HG02981 (cell line): ENCODE measurements around the gene CFAP299.
"Not testable (repeated sequence)": the region's sequence is repeated elsewhere in the genome, so short reads cannot be mapped to it uniquely, and the experiment has no call there.

Source experiments
- ATAC-seq: cut with Tn5 transposase; IDR thresholded peaks from one replicate; pipeline ENCODE4 v1.9.1; 2021; ENCODE audit warnings: mild to moderate bottlenecking, moderate library complexity; ENCODE audit not compliant: unreplicated experiment

Gene CFAP299

GRCh38 chr4:80324171-80324570 lies 11.4 kb upstream of the CFAP299 start:
- ATAC-seq, result no peak

DNA sequence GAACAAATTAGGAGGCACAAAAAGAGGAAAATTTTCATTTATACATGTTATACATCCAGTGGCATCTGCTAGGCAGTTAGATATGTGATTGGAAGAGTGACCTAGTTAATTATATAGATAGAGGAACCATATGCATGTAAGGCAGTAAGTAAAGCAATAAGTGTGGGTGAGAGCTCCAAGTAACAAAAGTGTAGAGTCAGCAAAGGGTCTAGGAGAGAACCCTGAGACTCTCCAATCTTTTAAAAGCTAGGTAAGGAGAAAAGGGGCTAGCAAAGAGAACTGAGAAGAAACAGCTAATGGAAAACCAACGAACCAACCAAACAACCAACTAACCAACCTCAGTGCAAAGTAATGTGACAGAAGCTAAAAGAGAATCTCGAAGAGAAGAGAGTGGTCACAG lies 3.8 kb upstream of the CFAP299 start:
- ATAC-seq, result no peak

GRCh38 chr4:80333121-80333520 lies 2.4 kb upstream of the CFAP299 start:
- no peak for ATAC-seq

DNA sequence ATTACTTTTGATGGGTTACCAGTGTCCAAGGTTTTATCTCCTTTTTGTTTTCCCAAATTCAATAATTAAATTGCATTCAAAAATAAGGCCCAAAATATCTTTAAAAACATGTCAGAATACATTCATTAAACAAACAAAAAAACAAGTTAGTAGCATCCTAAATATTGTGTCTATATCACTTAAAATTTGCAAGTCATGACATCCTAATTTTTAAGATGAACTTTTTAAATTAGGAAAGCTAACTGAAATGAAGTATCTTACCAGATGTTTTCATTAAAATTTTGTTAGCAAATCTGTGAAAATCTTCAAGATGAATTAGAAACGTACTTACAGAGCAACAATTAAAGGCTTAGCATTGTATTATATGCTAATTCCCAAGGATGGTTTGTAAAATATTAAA lies 962 bp upstream of the CFAP299 start:
- ATAC-seq, result no peak

- no peak for ATAC-seq
Measured at GRCh38 chr4:80335226-80335553, 340 bp upstream of the CFAP299 start.

- no peak for ATAC-seq
Measured at GRCh38 chr4:80336582-80336981, 1.1 kb downstream of the CFAP299 start.

GRCh38 chr4:80340036-80340435 lies 4.5 kb downstream of the CFAP299 start:
- no peak for ATAC-seq

DNA sequence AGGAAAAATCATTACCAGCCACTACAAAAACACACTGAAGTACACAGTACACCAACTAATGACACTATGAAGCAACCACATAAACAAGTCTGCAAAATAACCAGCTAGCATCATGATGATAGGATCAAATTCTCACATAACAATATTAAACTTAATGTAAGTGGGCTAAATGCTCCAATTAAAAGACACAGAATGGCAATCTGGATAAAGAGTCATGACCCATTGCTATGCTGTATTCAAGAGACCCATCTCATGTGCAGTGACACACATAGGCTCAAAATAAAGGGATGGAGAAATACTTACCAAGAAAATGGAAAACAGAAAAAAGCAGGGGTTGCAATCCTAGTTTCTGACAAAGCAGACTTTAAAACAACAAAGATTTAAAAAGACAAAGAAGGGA lies 7.2 kb downstream of the CFAP299 start:
- not testable (repeated sequence) for ATAC-seq

DNA sequence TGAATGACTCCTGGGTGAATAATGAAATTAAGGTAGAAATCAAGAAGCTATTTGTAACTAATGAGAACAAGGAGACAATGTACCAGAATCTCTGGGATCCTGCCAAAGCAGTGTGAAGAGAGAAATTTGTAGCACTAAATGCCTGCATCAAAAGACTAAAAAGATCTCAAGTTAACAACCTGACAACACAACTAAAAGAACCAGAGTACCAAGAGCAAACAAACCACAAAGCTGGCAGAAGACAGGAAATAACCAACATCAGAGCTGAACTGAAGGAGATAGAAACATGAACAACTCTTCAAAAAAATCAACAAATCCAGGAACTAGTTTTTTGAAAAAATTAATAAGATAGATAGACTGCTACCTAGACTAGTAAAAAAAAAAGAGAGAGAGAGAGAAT lies 8.4 kb downstream of the CFAP299 start:
- ATAC-seq, result no peak

DNA sequence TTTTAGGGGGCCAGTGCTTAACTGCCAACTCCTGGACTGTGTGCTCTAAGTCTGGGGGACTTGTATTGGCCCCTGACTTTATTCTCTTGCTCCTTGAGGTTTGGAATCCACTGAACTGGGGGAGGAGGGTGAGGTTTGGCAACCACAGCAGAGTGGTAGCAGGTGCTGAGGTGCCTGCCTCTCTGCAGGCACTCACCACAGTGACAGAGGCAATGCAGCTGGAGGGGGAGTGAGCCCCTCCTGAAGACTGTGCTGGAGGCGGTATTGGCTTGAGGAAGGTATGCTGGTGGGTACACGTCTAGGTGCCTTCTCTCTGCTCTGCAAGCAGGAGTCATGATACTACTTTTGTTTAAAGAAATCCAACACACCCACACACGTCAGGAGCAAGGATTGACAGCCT lies 24.6 kb downstream of the CFAP299 start:
- no peak for ATAC-seq

DNA sequence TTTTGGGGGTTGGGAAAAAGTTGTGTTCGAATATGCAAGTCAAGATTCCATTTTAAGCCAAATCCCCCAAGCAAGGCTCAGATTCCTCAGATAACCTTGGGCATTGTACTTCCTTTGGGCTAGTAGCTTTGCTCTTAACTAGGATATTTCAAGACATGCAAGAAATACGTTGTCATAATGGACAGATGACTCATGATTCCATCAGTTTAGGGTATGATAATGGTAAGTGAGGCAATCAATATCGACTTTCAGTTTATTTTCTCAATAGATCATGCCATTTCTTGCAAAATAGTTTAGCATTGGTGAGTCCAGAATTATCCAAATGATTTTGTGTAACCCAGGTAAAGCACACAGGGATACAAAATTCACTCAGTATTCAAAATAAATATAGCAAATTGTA lies 25.4 kb downstream of the CFAP299 start:
- ATAC-seq, result no peak

- ATAC-seq, result no peak
Measured at GRCh38 chr4:80361329-80361900, 25.9 kb downstream of the CFAP299 start.

GRCh38 chr4:80362578-80363181 lies 27.1 kb downstream of the CFAP299 start:
- peak; percentile 44 for ATAC-seq

GRCh38 chr4:80365928-80366327 lies 30.4 kb downstream of the CFAP299 start:
- ATAC-seq, result peak; percentile 81

DNA sequence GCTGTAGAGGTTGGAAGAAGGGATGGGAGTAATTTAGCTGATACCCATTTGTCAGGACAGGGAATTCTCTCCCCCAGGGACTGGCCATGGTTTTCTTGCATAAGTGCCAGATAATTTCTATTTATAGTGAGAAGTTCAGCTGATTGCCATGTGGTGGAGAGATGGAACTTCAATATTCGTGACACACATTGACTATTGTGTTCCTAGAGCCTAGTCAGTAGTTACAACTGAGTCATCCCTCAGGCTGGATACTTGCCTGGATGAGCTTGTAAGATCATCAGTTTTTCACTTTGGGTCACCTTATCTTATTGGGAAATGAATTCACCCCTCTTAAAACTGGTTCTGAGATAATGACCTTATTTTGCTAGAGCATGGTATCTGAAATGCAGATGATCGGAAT lies 32.2 kb downstream of the CFAP299 start:
- ATAC-seq, result no peak

GRCh38 chr4:80370635-80371034 lies 35.1 kb downstream of the CFAP299 start:
- ATAC-seq, result no peak

GRCh38 chr4:80371046-80371445 lies 35.5 kb downstream of the CFAP299 start:
- ATAC-seq, result no peak

- no peak for ATAC-seq
Measured at GRCh38 chr4:80374180-80374579, 38.6 kb downstream of the CFAP299 start.

DNA sequence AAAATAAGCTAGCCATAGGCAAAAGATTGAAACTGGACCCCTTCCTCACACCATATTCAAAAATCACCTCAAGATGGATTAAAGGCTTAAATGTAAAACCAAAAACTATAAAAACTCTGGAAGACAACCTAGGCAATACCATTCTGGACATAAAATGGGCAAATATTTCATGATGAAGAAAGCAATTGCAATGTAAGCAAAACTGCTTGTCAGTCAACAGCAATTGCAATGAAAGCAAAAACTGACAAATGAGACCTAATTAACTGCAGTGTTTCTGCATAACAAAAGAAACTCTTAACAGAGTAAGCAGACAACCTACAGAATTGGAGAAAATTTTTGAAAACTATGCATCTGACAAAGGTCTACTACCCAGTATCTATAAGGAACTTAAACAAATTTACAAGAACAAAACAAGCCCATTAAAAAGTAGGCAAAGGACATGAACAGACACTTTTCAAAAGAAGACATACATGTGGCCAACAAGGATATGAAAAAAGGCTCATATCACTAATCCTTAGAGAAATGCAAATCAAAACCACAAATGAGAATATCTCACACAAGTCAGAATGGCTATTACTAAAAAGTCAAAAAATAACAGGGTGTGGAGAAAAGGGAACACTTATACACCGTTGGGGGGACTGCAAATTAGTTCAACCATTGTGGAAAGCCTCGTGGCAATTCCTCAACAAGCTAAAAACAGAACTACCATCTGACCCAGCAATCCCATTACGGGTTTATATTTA lies 46.7 kb downstream of the CFAP299 start:
- no peak for ATAC-seq

- no peak for ATAC-seq
Measured at GRCh38 chr4:80385397-80386280, 50.1 kb downstream of the CFAP299 start.

- no peak for ATAC-seq
Measured at GRCh38 chr4:80386281-80386886, 50.9 kb downstream of the CFAP299 start.
